H9 (cell line): ENCODE measurements around the gene FNDC3B. TPM values are rescaled to one million over a fixed set of nuclear protein-coding genes. Genes with fewer than 3 reads are reported as not detected.

Source experiments
- DNase-seq: peaks from one replicate; pipeline ENCODE4 v3.0.0-alpha.2; 2017
- H2AFZ ChIP-seq: one replicate; pipeline ENCODE4 v1.6.1; 2013; ENCODE audit warnings: mild to moderate bottlenecking, low read length, control low read depth, moderate library complexity
- H2AK5ac ChIP-seq: 2 replicates; pipeline ENCODE4 v1.6.1; 2013; ENCODE audit warnings: low read length, control low read depth, mixed read lengths; ENCODE audit not compliant: insufficient read length
- H2BK120ac ChIP-seq: one replicate; pipeline ENCODE4 v1.6.1; 2013; ENCODE audit warnings: low read depth, mild to moderate bottlenecking, low read length, control low read depth, inconsistent platforms; ENCODE audit not compliant: poor library complexity, severe bottlenecking
- H2BK12ac ChIP-seq: 2 replicates; pipeline ENCODE4 v1.6.1; 2013; ENCODE audit warnings: low read length, control low read depth, mixed read lengths, low read depth; ENCODE audit not compliant: insufficient read length
- H2BK15ac ChIP-seq: 2 replicates; pipeline ENCODE4 v1.6.1; 2013; ENCODE audit warnings: low read depth, low read length, control low read depth
- H2BK20ac ChIP-seq: one replicate; pipeline ENCODE4 v1.6.1; 2013; ENCODE audit warnings: low read depth, mild to moderate bottlenecking, low read length, control low read depth, inconsistent platforms; ENCODE audit not compliant: poor library complexity, severe bottlenecking
- H2BK5ac ChIP-seq: 2 replicates; pipeline ENCODE4 v1.6.1; 2013; ENCODE audit warnings: low read length, control low read depth, mixed read lengths; ENCODE audit not compliant: insufficient read length
- H3K14ac ChIP-seq: 2 replicates; pipeline ENCODE4 v1.6.1; 2013; ENCODE audit warnings: low read length, control low read depth; ENCODE audit not compliant: insufficient read depth
- H3K18ac ChIP-seq: 2 replicates; pipeline ENCODE4 v1.6.1; 2013; ENCODE audit warnings: low read depth, mild to moderate bottlenecking, mixed read lengths, low read length, control low read depth; ENCODE audit not compliant: insufficient read length
- H3K23ac ChIP-seq: 2 replicates; pipeline ENCODE4 v1.6.1; 2013; ENCODE audit warnings: low read length, control low read depth, mixed read lengths, low read depth; ENCODE audit not compliant: insufficient read length
- H3K23me2 ChIP-seq: 2 replicates; pipeline ENCODE4 v1.6.1; 2013; ENCODE audit warnings: low read depth, mild to moderate bottlenecking, mixed read lengths, low read length, control low read depth; ENCODE audit not compliant: insufficient read length, poor library complexity, severe bottlenecking
- H3K27ac ChIP-seq: 2 replicates; pipeline ENCODE4 v1.5.1; 2013; ENCODE audit warnings: low read length, control low read depth, mixed read lengths, low read depth; ENCODE audit not compliant: insufficient read length
- H3K27me3 ChIP-seq: 2 replicates; pipeline ENCODE4 v1.6.1; 2013; ENCODE audit warnings: low read length, control low read depth, inconsistent platforms; ENCODE audit not compliant: insufficient read depth
- H3K4ac ChIP-seq: 2 replicates; pipeline ENCODE4 v1.6.1; 2013; ENCODE audit warnings: low read depth, mild to moderate bottlenecking, control low read depth, inconsistent platforms, low read length, moderate library complexity
- H3K4me1 ChIP-seq: 2 replicates; pipeline ENCODE4 v1.6.1; 2013; ENCODE audit warnings: low read length, control low read depth, inconsistent platforms; ENCODE audit not compliant: insufficient read depth
- H3K4me2 ChIP-seq: 2 replicates; pipeline ENCODE4 v1.6.1; 2013; ENCODE audit warnings: low read length, control low read depth, mixed read lengths; ENCODE audit not compliant: insufficient read length, insufficient read depth
- H3K56ac ChIP-seq: 2 replicates; pipeline ENCODE4 v1.6.1; 2013; ENCODE audit warnings: low read depth, mild to moderate bottlenecking, mixed read lengths, low read length, control low read depth; ENCODE audit not compliant: insufficient read length
- H3K79me1 ChIP-seq: 2 replicates; pipeline ENCODE4 v1.6.1; 2013; ENCODE audit warnings: low read depth, mild to moderate bottlenecking, moderate library complexity, low read length, control low read depth, inconsistent platforms; ENCODE audit not compliant: insufficient read depth, poor library complexity, severe bottlenecking
- H3K79me2 ChIP-seq: 2 replicates; pipeline ENCODE4 v1.6.1; 2013; ENCODE audit warnings: low read length, control low read depth, inconsistent platforms; ENCODE audit not compliant: insufficient read depth
- H3K9ac ChIP-seq: 2 replicates; pipeline ENCODE4 v1.6.1; 2013; ENCODE audit warnings: low read length, control low read depth, mixed read lengths; ENCODE audit not compliant: insufficient read length; ENCODE audit errors: extremely low read depth
- H3K9me3 ChIP-seq: one replicate; pipeline ENCODE4 v1.6.1; 2013; ENCODE audit warnings: low read depth, low read length, inconsistent platforms; ENCODE audit not compliant: control insufficient read depth
- H3T11ph ChIP-seq: one replicate; pipeline ENCODE4 v1.6.1; 2013; ENCODE audit warnings: mild to moderate bottlenecking, low read length, control low read depth, inconsistent platforms
- H4K20me1 ChIP-seq: one replicate; pipeline ENCODE4 v1.6.1; 2013; ENCODE audit not compliant: control insufficient read depth, insufficient read length, insufficient read depth
- H4K5ac ChIP-seq: 2 replicates; pipeline ENCODE4 v1.6.1; 2013; ENCODE audit warnings: low read depth, mild to moderate bottlenecking, mixed read lengths, low read length, control low read depth; ENCODE audit not compliant: insufficient read length
- H4K8ac ChIP-seq: replicated peaks from 2 replicates; pipeline ENCODE4 v1.6.1; 2013; ENCODE audit warnings: low read length, control low read depth, mixed read lengths, low read depth; ENCODE audit not compliant: insufficient read length
- H4K91ac ChIP-seq: 2 replicates; pipeline ENCODE4 v1.6.1; 2013; ENCODE audit warnings: low read depth, mild to moderate bottlenecking, moderate library complexity, mixed read lengths, low read length, control low read depth; ENCODE audit not compliant: insufficient read length
- H3K27ac Mint-ChIP-seq, 3 experiments: 2 replicates in 2 of 3; 3 replicates in 1 of 3; pipeline ENCODE4 v1.8.0; 2020 to 2021; ENCODE audit warnings: mixed read lengths in 3 of 3, mild to moderate bottlenecking in 1 of 3, moderate library complexity in 1 of 3
- H3K27me3 Mint-ChIP-seq: 2 replicates; pipeline ENCODE4 v1.8.0; 2021; ENCODE audit warnings: low read depth, mild to moderate bottlenecking, moderate library complexity, mixed read lengths
- H3K36me3 Mint-ChIP-seq, 3 experiments: 2 replicates in 2 of 3; 3 replicates in 1 of 3; pipeline ENCODE4 v1.8.0; 2020 to 2021; ENCODE audit warnings: low read depth in 3 of 3, mixed read lengths in 3 of 3; ENCODE audit not compliant: insufficient read depth in 1 of 3
- H3K4me1 Mint-ChIP-seq, 2 experiments: 2 replicates each; pipeline ENCODE4 v1.8.0; 2020; ENCODE audit warnings: mixed read lengths in 2 of 2
- H3K4me3 Mint-ChIP-seq, 2 experiments: 2 replicates in 1 of 2; 3 replicates in 1 of 2; pipeline ENCODE4 v1.8.0; 2020 to 2021; ENCODE audit warnings: mild to moderate bottlenecking in 2 of 2, mixed read lengths in 2 of 2, moderate library complexity in 1 of 2
- H3K9me3 Mint-ChIP-seq, 2 experiments: 2 replicates in 1 of 2; 3 replicates in 1 of 2; pipeline ENCODE4 v1.8.0; 2020; ENCODE audit warnings: mild to moderate bottlenecking in 2 of 2, mixed read lengths in 2 of 2, moderate library complexity in 1 of 2
- CTCF ChIP-seq: fragments of 200-600 bp; sonication (generic); conservative IDR thresholded peaks from 3 replicates; pipeline ENCODE4 v1.8.0; 2021; ENCODE audit warnings: antibody characterized with exemption, mild to moderate bottlenecking
- WGBS: extraction: QIAGEN DNeasy Blood & Tissue Kit; methylation state at CpG from one replicate; pipeline ENCODE4 v1.1.7; 2013; ENCODE audit warnings: missing lambda C conversion rate, low lambda C conversion rate, mixed read lengths; ENCODE audit not compliant: insufficient read length; ENCODE audit errors: extremely low coverage; 5-methylcytosine and 5-hydroxymethylcytosine counted together
- total RNA-seq: library from RNA; stranded (reverse); gene quantifications from 2 replicates; pipeline ENCODE4 v1.2.1, GENCODE V29; 2021

FNDC3B gene
- total RNA-seq, 1 experiment from 2014 or later: 43.8 TPM

DNA sequence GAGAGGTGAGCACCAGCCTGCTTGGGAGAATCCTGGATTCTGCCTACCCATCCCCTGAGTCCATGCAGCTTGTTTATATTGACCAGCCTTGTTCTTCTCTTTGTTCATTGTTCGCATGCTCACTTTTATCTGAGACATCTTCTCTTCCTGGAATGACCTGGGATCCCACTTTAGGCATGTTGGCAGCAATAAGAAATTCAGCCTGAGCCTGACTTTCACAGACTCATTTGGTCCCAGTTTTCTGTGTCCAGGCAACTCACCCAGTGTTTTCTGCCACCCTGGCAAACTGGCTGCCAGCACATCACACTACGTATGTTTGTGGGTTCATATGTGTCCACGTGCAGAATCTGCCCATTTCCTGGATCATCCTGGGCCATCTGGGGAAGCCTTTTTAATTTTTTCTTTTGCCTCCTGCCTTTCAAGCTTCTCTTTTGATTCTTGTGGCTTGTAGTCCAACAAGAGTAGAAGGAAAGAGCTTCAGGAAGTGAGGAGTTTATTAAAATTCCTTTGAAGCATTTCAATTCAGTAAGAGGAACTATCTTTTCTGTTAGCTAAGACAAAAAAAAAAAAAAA, 199.9 kb downstream of the FNDC3B start:
- Histone ChIP-seq H2BK20ac (no peak overlapping the region), H3T11ph (no peak overlapping the region), H2BK5ac (no peak overlapping the region), H4K20me1 (no peaks in the 10 kb centered on the region), H3K23ac (no peak overlapping the region), H4K5ac (no peak overlapping the region), H3K9ac (no peak overlapping the region), H3K18ac (no peak overlapping the region), H3K27me3 (no peaks in the 10 kb centered on the region), H3K23me2 (no peaks in the 10 kb centered on the region), H2BK120ac (no peak overlapping the region), H3K27ac (no peak overlapping the region), H3K56ac (no peak overlapping the region), H2BK12ac (no peak overlapping the region), H2AK5ac (no peak overlapping the region), H3K9me3 (peaks cover 27% of the 10 kb centered on the region), H2AFZ (no peak overlapping the region), H3K4ac (no peak overlapping the region), H3K79me1 (peaks cover 3% of the 10 kb centered on the region), H3K79me2 (peaks cover 2% of the 10 kb centered on the region; the same call in 1 of the 2 replicates), H3K4me2 (no peak overlapping the region), H4K8ac (no peak overlapping the region), H3K14ac (no peak overlapping the region), H4K91ac (no peak overlapping the region), H3K4me1 (no peaks in the 10 kb centered on the region), H2BK15ac (no peak overlapping the region)
- Mint-ChIP-seq H3K36me3 (peaks cover 45 to 51% (median 45%) of the 10 kb centered on the region in 3 experiments), H3K9me3 (peaks cover 36 to 41% of the 10 kb centered on the region in 2 experiments), H3K4me1 (no peaks in the 10 kb centered on the region), H3K4me3 (no peak overlapping the region), H3K27ac (no peak overlapping the region), H3K27me3 (no peaks in the 10 kb centered on the region)
- WGBS: no CpG with 5 or more reads among the region's 3 CpGs
- no peak for TF ChIP-seq CTCF
- DNase-seq: no peak
